GM13976 (cell line): ENCODE results near the gene NPAS2.

Experiments used
- DNase-seq: peaks from one replicate; pipeline ENCODE4 v3.0.0; 2012; ENCODE audit warnings: low spot score
- in situ Hi-C: fragments of 300-500 bp; cut with MboI; formaldehyde crosslinking; loops from one replicate; pipeline ENCODE4 v1.12.0; 2022; ENCODE audit warnings: low sequenced_read_pairs, mixed read lengths, inconsistent platforms; ENCODE audit not compliant: unreplicated experiment
- TF ChIP-seq, protein P1 (sequence below): IDR thresholded peaks from 2 replicates; pipeline ENCODE4 v1.5.1; 2012; ENCODE audit warnings: borderline replicate concordance, mild to moderate bottlenecking; ENCODE audit not compliant: insufficient read depth; ENCODE audit errors: extremely low read depth, missing control alignments, control extremely low read depth

NPAS2 gene

DNA sequence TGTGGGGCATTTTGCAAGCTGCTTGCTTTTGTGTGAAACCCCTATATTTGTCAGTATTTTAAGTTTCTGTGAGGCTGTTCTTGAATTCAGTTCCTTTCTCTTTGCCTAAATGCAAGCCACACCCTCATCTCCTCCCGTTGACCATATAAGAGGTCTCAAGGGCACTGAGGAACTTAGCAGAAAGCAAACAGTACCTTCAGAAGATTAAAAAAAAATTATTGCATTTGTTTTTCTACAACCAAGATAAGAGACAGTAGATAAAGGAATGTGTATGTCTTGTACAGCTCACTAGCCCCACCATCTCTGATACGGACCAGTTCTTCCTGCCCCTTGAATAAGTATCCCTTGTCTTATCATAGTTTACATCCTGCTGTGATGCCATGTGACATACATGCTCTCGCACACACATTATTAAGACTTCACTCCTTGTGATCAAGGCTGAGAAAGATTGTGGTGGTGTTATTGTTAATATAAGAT is 64.2 kb downstream of the NPAS2 start:
- TF ChIP-seq, protein P1, sequence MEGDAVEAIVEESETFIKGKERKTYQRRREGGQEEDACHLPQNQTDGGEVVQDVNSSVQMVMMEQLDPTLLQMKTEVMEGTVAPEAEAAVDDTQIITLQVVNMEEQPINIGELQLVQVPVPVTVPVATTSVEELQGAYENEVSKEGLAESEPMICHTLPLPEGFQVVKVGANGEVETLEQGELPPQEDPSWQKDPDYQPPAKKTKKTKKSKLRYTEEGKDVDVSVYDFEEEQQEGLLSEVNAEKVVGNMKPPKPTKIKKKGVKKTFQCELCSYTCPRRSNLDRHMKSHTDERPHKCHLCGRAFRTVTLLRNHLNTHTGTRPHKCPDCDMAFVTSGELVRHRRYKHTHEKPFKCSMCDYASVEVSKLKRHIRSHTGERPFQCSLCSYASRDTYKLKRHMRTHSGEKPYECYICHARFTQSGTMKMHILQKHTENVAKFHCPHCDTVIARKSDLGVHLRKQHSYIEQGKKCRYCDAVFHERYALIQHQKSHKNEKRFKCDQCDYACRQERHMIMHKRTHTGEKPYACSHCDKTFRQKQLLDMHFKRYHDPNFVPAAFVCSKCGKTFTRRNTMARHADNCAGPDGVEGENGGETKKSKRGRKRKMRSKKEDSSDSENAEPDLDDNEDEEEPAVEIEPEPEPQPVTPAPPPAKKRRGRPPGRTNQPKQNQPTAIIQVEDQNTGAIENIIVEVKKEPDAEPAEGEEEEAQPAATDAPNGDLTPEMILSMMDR, result no peak
- DNase-seq, result no peak
- in situ Hi-C loops, result no loop called here

- TF ChIP-seq, protein P1, result no peak
- in situ Hi-C loops, result no loop called here
- DNase-seq, result no peak
Measured at GRCh38 chr2:100886085-100886484, 66.1 kb downstream of the NPAS2 start.

GRCh38 chr2:100887039-100887578 is 67.2 kb downstream of the NPAS2 start:
- DNase-seq, result no peak
- in situ Hi-C loops, result no loop called here
- TF ChIP-seq, protein P1, result no peak

DNA sequence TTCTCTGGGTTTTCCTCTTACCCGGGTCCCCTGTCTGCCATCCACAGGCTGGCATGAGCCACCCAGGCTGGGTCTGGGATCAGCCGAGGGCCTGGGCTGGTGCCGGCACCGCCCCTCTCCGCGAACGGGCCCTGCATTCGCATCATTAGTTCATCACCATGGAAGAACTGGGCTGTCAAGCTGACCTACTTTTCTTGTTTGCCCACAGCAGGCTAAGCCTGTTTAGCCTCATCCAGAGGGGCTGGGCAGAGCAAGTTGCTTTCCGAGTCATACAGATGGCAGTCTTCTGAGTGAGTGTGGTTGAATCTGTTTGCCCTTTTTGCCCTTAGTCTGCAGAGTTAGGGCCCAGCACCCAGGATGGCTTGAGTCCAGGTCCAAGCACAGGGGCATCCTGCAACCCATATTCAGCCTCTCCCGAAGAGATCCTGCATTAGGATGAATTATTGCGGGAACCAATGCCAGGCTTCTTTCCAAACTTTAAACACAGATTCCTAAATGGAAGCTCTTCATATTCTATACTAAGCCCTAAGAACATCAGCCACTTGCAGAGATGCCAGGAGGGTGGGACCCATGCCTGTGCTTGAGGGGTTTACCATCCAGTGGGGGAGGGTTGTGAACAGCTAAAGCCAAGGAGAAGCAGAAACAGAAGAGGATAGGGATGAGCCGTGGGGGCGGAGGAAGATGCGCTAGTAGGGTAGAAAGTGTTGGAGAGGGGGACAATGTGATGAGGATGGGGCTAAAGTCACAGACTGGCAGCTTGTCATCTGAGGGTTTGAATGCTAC is 68.0 kb downstream of the NPAS2 start:
- no peak for DNase-seq
- TF ChIP-seq, protein P1, result no peak
- in situ Hi-C loops, result no loop called here

GRCh38 chr2:100888601-100889000 is 68.7 kb downstream of the NPAS2 start:
- TF ChIP-seq, protein P1, result no peak
- DNase-seq, result no peak
- in situ Hi-C loops, result no loop called here

DNA sequence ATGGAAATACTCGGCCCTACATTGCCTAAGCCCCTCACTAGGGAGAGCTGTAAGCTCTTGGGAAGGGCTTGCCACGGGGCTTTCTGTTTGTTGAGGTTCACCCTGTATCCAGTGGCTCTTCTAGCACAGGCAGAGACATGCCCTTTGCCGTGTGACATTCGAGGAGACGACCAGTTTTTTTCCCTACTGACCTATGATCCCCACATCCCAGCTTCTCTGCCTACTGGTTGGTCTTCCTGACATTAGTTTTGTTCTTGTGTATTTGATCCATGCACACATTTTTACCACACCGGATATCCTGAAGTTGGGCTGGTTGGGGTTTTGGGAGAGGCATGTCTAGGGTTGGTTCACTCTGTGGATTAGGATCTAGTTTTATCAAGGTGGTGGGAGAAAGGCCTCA is 69.3 kb downstream of the NPAS2 start:
- no peak for DNase-seq
- TF ChIP-seq, protein P1, result no peak
- in situ Hi-C loops, result no loop called here
